HCT116 (cell line): ENCODE data around the gene PREX1.

Source experiments
- CEBPB ChIP-seq: IDR thresholded peaks from 2 replicates; pipeline ENCODE4 v1.6.1; 2012; ENCODE audit warnings: low read depth
- CTCF ChIP-seq, 3 experiments: fragments of 200-600 bp in 1 of 3; sonication (generic) in 1 of 3; IDR thresholded peaks in 2 of 3; conservative IDR thresholded peaks in 1 of 3; 2 replicates each; pipeline ENCODE4 v1.5.1; 2012 to 2017; ENCODE audit warnings: low read depth in 2 of 3, low read length in 2 of 3, antibody characterized with exemption in 1 of 3, borderline replicate concordance in 1 of 3, control low read depth in 1 of 3, mild to moderate bottlenecking in 1 of 3, mixed read lengths in 1 of 3, mixed run types in 1 of 3, moderate library complexity in 1 of 3; ENCODE audit not compliant: insufficient read depth in 1 of 3
- POLR2A ChIP-seq: IDR thresholded peaks from 2 replicates; pipeline ENCODE4 v1.7.0; 2011; ENCODE audit warnings: borderline replicate concordance; ENCODE audit not compliant: insufficient read depth, insufficient read length; ENCODE audit errors: extremely low read depth
- RAD21 ChIP-seq: IDR thresholded peaks from 2 replicates; pipeline ENCODE4 v1.6.1; 2012; ENCODE audit warnings: low read depth, mild to moderate bottlenecking
- SIN3A ChIP-seq: IDR thresholded peaks from 2 replicates; pipeline ENCODE4 v1.6.1; 2012; ENCODE audit warnings: low read depth
- YY1 ChIP-seq: IDR thresholded peaks from 2 replicates; pipeline ENCODE4 v1.6.1; 2011; ENCODE audit warnings: low read length, low read depth, moderate library complexity, mild to moderate bottlenecking; ENCODE audit not compliant: insufficient replicate concordance; ENCODE audit errors: extremely low read depth
- TF ChIP-seq, protein P1 (sequence below): IDR thresholded peaks from 2 replicates; pipeline ENCODE4 v1.6.1; 2012; ENCODE audit warnings: low read depth

DNA sequence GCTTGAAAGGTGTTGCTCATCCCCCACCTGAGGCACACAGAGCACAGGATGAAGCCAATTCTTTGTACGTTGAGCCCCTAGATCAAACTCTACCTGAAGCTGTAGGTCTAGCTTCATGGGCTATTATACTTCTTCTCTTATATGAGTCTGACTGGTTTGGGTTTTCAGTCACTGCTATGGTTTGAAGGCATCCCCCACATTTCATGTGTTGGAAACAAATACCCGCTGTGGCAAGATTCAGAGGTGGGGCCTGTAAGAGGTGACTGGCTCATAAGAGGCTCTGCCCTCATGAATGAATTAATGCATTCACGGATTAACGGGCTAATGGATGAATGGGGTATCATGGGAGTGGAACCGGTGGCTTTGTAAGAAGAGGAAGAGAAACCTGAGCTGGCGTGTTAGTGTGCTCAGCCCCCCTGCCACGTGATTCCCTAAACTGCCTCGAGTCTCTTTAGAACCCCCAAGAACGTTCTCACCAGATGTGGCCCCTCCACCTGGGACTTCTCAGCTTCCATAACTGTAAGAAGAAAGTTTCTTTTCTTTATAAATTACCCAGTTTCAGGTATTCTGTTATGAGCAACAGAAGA lies 39.2 kb downstream of the PREX1 start:
- TF ChIP-seq YY1 (no peak), CTCF (IDR thresholded peaks at IDR 0.05 in 2 of 3, conservative IDR thresholded peaks at IDR 0.05 in 1 of 3; ENCODE audit: borderline replicate concordance in 1 of 3, insufficient read depth in 1 of 3, low read depth in 2 of 3, low read length in 2 of 3) (no peak), CEBPB (no peak), RAD21 (no peak), POLR2A (no peak), SIN3A (no peak)
- TF ChIP-seq, protein P1, sequence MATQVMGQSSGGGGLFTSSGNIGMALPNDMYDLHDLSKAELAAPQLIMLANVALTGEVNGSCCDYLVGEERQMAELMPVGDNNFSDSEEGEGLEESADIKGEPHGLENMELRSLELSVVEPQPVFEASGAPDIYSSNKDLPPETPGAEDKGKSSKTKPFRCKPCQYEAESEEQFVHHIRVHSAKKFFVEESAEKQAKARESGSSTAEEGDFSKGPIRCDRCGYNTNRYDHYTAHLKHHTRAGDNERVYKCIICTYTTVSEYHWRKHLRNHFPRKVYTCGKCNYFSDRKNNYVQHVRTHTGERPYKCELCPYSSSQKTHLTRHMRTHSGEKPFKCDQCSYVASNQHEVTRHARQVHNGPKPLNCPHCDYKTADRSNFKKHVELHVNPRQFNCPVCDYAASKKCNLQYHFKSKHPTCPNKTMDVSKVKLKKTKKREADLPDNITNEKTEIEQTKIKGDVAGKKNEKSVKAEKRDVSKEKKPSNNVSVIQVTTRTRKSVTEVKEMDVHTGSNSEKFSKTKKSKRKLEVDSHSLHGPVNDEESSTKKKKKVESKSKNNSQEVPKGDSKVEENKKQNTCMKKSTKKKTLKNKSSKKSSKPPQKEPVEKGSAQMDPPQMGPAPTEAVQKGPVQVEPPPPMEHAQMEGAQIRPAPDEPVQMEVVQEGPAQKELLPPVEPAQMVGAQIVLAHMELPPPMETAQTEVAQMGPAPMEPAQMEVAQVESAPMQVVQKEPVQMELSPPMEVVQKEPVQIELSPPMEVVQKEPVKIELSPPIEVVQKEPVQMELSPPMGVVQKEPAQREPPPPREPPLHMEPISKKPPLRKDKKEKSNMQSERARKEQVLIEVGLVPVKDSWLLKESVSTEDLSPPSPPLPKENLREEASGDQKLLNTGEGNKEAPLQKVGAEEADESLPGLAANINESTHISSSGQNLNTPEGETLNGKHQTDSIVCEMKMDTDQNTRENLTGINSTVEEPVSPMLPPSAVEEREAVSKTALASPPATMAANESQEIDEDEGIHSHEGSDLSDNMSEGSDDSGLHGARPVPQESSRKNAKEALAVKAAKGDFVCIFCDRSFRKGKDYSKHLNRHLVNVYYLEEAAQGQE = no peak
